ENCODE results near the gene MTARC2.

The MTARC2 gene

GRCh38 chr1:220772846-220773245 lies 24.7 kb downstream of the MTARC2 start:
- DNase-seq, result no peak

GRCh38 chr1:220775240-220775853 lies 27.2 kb downstream of the MTARC2 start:
- DNase-seq, result no peak

- no peak for DNase-seq
Observed at GRCh38 chr1:220776254-220776653, 28.1 kb downstream of the MTARC2 start.

- DNase-seq, result peak; percentile 72
Observed at GRCh38 chr1:220776720-220777326, 28.7 kb downstream of the MTARC2 start.

GRCh38 chr1:220783453-220783852 lies 35.3 kb downstream of the MTARC2 start:
- no peak for DNase-seq

GRCh38 chr1:220784751-220785150 lies 36.6 kb downstream of the MTARC2 start:
- DNase-seq, result no peak

GRCh38 chr1:220785166-220786056 lies 37.3 kb downstream of the MTARC2 start:
- DNase-seq, result no peak

- DNase-seq, result peak; percentile 48
Observed at GRCh38 chr1:220786057-220786336, 37.9 kb downstream of the MTARC2 start.

- peak; percentile 84 for DNase-seq
Observed at GRCh38 chr1:220786337-220787068, 38.4 kb downstream of the MTARC2 start, which contains the start of gene MTARC1. MTARC1 (plus strand) TSS chr1:220786913; CDS start chr1:220786945, 32 bp downstream.

GRCh38 chr1:220787069-220787619 lies 39.0 kb downstream of the MTARC2 start:
- DNase-seq, result peak; percentile 60

GRCh38 chr1:220788900-220789299 lies 40.8 kb downstream of the MTARC2 start:
- no peak for DNase-seq

GRCh38 chr1:220789532-220790147 lies 41.5 kb downstream of the MTARC2 start:
- no peak for DNase-seq

- no peak for DNase-seq
Observed at GRCh38 chr1:220791285-220791684, 43.2 kb downstream of the MTARC2 start.

GRCh38 chr1:220791956-220792355 lies 43.8 kb downstream of the MTARC2 start:
- DNase-seq, result no peak

GRCh38 chr1:220796530-220796929 lies 48.4 kb downstream of the MTARC2 start:
- DNase-seq, result no peak

- no peak for DNase-seq
Observed at GRCh38 chr1:220797044-220797443, 48.9 kb downstream of the MTARC2 start.

GRCh38 chr1:220797553-220797952 lies 49.4 kb downstream of the MTARC2 start:
- no peak for DNase-seq

- DNase-seq, result no peak
Observed at GRCh38 chr1:220798338-220798737, 50.2 kb downstream of the MTARC2 start.

- DNase-seq, result no peak
Observed at GRCh38 chr1:220800262-220800661, 52.1 kb downstream of the MTARC2 start.

GRCh38 chr1:220803401-220804201 lies 55.5 kb downstream of the MTARC2 start:
- DNase-seq, result peak; percentile 31

- DNase-seq, result no peak
Observed at GRCh38 chr1:220804202-220804586, 56.1 kb downstream of the MTARC2 start.

GRCh38 chr1:220806408-220806807 lies 58.3 kb downstream of the MTARC2 start:
- DNase-seq, result no peak

Data from NCI-H510A treated with DMSO at 0.1 percent for 48 hours (cell line).